ENCODE measurements around the gene GPR141. TPM values are rescaled to one million over a fixed set of nuclear protein-coding genes. Genes with fewer than 3 reads are reported as not detected.

Gene GPR141
- total RNA-seq, 1 experiment from 2014 or later = not detected

DNA sequence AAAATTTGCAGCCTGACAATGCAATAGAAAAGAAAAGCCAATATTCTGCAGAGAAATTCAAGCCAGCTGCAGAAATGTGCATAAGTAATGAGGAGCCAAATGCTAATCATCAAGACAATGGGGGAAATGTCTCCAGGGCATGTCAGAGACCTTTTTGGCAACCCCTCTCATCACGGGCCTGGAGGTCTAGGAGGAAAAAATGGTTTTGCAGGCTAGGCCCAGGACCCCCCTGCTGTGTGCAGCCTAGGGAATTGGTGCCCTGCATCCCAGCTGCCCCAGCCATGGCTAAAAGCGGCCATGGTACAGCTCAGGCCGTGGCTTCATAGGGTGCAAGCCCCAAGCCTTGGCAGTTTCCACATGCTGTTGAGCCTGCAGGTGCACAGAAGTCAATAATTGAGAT is 92.4 kb downstream of the GPR141 start:
- DNase-seq (ENCODE audit: extremely low read depth, low read depth) = no peak

DNA sequence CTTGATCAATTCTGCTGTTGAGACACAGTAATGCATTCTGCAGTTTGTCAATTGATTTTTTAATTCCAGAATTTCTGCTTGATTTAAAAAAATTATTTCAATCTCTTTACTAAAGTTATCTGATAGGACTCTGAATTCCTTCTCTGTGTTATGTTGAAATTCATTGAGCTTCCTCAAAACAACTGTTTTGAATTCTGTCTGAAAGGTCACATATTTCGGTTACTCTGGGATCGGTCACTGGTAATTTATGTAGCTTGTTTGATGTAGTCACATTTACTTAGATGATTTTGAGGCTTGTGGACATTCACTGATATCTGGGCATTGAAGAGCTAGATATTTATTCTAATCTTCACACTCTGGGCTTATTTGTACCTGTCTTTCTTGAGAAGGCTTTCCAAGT is 97.6 kb downstream of the GPR141 start:
- DNase-seq (ENCODE audit: extremely low read depth, low read depth) = no peak

DNA sequence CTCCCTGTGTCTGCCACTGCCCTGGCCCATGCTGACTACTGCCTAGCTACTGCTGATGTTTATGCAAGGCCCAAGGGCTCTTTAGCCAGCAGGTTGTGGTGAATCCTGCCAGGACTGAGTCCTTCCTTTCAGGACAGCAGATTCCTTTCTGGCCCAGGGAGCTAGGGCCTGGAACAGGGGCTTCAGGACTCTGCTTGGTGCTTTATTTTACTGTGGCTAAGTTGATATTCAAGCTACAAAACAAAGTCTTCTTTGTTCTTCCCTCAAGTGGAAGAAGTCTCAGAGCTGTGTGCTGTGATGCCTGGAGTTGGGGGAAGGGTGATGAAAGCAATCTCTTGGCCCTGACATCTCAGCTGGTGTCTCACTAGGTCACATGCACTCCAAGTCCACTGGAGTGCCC is 98.6 kb downstream of the GPR141 start:
- DNase-seq (ENCODE audit: extremely low read depth, low read depth) = no peak

GRCh38 chr7:37784015-37784414 is 100.4 kb downstream of the GPR141 start:
- no peak for DNase-seq (ENCODE audit: extremely low read depth, low read depth)

DNA sequence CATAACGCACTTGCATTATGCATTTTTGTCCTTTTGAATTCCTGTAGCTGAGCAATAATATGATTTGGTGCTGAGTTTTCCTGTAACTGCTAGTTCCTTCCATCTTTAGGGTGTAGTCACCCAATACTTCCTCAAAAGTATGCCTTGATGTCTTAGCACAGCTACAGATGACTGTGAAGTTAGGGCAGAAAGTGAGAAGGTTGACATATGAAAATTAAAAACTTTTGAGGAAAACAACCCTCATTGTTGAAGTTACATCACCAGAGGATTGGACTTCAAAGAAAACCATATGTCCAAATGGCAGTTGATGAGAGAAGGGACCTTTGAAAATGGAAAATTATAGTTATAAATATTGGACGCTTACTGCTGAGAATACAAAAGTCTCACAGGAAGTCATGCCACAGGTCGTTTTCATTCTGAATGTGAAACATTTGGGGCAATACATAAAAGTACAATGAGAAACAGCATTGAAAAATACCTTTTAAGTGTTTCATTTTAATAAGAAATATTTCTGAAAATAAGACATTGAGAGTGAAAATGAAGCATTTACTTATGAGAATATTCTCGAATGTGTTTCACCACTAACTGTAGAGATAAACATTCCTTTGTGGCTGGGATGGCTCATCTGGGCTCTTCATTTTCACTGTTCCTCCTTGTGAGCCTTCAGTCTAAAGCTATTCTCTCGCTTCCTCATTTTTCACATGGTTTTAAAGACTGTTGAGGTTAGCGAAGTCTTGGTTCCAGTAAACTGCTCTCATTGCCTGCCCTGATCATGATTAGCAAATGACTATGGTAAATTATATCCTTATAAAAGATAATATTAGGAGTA is 103.4 kb downstream of the GPR141 start:
- no peak for DNase-seq (ENCODE audit: extremely low read depth, low read depth)

Other genes starting within 250 kb of the GPR141 start
- gene ELMO1, start 234.9 kb upstream of the GPR141 start, total RNA-seq (2014; rRNA removed; shearing (Covaris generic)) = 7.3 and 10.1 TPM in 2 replicates
- not detected in 2 replicates for gene NME8, start 164.8 kb downstream of the GPR141 start, total RNA-seq (2014; rRNA removed; shearing (Covaris generic))
- gene SFRP4, start 233.1 kb downstream of the GPR141 start, total RNA-seq (2014; rRNA removed; shearing (Covaris generic)) = 0.09 and 0.27 TPM in 2 replicates
- 103 and 109 TPM in 2 replicates for gene EPDR1, start 236.9 kb downstream of the GPR141 start, total RNA-seq (2014; rRNA removed; shearing (Covaris generic))

All from NCI-H460 (cell line).